ENCODE results near the gene HBA2. TPM values are rescaled to one million over a fixed set of nuclear protein-coding genes. Genes with fewer than 3 reads are reported as not detected.

Gene HBA2
- total RNA-seq, 1 experiment from 2014 or later: not detected

DNA sequence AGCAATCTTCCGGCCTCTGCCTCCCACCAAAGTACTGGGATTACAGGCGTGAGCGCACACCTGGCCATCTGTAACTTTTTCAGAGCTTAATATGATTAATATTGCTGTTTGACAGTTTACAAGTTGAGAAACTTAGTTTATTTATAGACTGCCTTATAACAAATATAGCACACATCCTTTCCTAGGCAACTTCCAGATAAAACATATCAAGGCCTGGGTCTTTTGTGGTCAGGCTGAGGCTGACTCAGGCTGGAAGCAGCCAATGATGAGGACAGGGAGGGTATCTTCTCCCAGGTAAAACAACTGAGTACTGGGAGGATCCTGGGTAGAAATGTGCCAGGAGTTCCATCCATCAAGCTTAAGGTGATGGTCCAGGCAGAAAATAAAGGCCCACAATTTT is 40.3 kb downstream of the HBA2 start:
- no peaks in the 10 kb centered on the region for H3F3A ChIP-seq (ENCODE audit: low read length, unreplicated experiment)
- DNase-seq (no peak), ATAC-seq (no peak)
- no peaks in the 10 kb centered on the region for H3K4me1 ChIP-seq (ENCODE audit: insufficient read depth, low read length)
- H3K36me3 ChIP-seq (ENCODE audit: low read depth, low read length): peaks cover 15% of the 10 kb centered on the region
- H3K9me2 ChIP-seq (replicated peaks; ENCODE audit: low read length): no peaks in the 10 kb centered on the region
- no peak overlapping the region for H3K9ac ChIP-seq (ENCODE audit: low read length)
- H3K4me2 ChIP-seq (ENCODE audit: low read length): no peak overlapping the region
- H4K20me1 ChIP-seq (ENCODE audit: low read length): 0 out of 2 replicates have a peak, but pooled peaks cover 2% of the 10 kb centered on the region
- ChIA-PET POLR2A (ENCODE audit: unreplicated experiment) (no interaction called here), CTCF (no interaction called here)
- peaks cover 38% of the 10 kb centered on the region for H3K79me2 ChIP-seq (ENCODE audit: low read length)
- H3K27ac ChIP-seq (ENCODE audit: low read length): no peak overlapping the region
- no TSS peak for BruUV-seq (replicated peaks)
- H3K9me3 ChIP-seq (ENCODE audit: low read length): no peaks in the 10 kb centered on the region
- H2AFZ ChIP-seq (ENCODE audit: low read length): no peak overlapping the region
- TF ChIP-seq EZH2phosphoT487 (IDR thresholded peaks at IDR 0.05; ENCODE audit: borderline replicate concordance, low read length): no peak
- no peak overlapping the region for H3K4me3 ChIP-seq (ENCODE audit: low read length)
- intact Hi-C loops (cut with micrococcal nuclease): no loop called here
- H3K27me3 ChIP-seq (ENCODE audit: low read length): no peaks in the 10 kb centered on the region

- no peaks in the 10 kb centered on the region for H3K9me3 ChIP-seq (ENCODE audit: low read length)
- H3K79me2 ChIP-seq (ENCODE audit: low read length): peaks cover 50% of the 10 kb centered on the region
- DNase-seq (no peak), ATAC-seq (no peak)
- no peaks in the 10 kb centered on the region for H4K20me1 ChIP-seq (ENCODE audit: low read length)
- H3K4me1 ChIP-seq (ENCODE audit: insufficient read depth, low read length): no peaks in the 10 kb centered on the region
- no TSS peak for BruUV-seq (replicated peaks)
- H3F3A ChIP-seq (ENCODE audit: low read length, unreplicated experiment): no peaks in the 10 kb centered on the region
- H3K36me3 ChIP-seq (ENCODE audit: low read depth, low read length): peaks cover 18% of the 10 kb centered on the region; the same call in 1 of the 2 replicates
- TF ChIP-seq EZH2 (IDR thresholded peaks at IDR 0.05; ENCODE audit: low read length, unreplicated experiment) (no peak), EZH2phosphoT487 (IDR thresholded peaks at IDR 0.05; ENCODE audit: borderline replicate concordance, low read length) (no peak)
- TF ChIP-seq, protein P1, sequence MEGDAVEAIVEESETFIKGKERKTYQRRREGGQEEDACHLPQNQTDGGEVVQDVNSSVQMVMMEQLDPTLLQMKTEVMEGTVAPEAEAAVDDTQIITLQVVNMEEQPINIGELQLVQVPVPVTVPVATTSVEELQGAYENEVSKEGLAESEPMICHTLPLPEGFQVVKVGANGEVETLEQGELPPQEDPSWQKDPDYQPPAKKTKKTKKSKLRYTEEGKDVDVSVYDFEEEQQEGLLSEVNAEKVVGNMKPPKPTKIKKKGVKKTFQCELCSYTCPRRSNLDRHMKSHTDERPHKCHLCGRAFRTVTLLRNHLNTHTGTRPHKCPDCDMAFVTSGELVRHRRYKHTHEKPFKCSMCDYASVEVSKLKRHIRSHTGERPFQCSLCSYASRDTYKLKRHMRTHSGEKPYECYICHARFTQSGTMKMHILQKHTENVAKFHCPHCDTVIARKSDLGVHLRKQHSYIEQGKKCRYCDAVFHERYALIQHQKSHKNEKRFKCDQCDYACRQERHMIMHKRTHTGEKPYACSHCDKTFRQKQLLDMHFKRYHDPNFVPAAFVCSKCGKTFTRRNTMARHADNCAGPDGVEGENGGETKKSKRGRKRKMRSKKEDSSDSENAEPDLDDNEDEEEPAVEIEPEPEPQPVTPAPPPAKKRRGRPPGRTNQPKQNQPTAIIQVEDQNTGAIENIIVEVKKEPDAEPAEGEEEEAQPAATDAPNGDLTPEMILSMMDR (conservative IDR thresholded peaks at IDR 0.05; ENCODE audit: low read depth, low read length): no peak
- intact Hi-C loops (cut with micrococcal nuclease): no loop called here
- ChIA-PET CTCF (no interaction called here), POLR2A (ENCODE audit: unreplicated experiment) (no interaction called here)
- H3K27ac ChIP-seq (ENCODE audit: low read length): no peak overlapping the region
- no peaks in the 10 kb centered on the region for H3K9me2 ChIP-seq (replicated peaks; ENCODE audit: low read length)
- no peaks in the 10 kb centered on the region for H3K27me3 ChIP-seq (ENCODE audit: low read length)
- no peak overlapping the region for H3K4me2 ChIP-seq (ENCODE audit: low read length)
- no peak overlapping the region for H3K4me3 ChIP-seq (ENCODE audit: low read length)
- H2AFZ ChIP-seq (ENCODE audit: low read length): no peak overlapping the region
- no peak overlapping the region for H3K9ac ChIP-seq (ENCODE audit: low read length)
These were observed 47.3 kb downstream of the HBA2 start for GRCh38 chr16:220021-220420.

Other genes starting within 250 kb of the HBA2 start
- 20.3 and 30.2 TPM in 2 replicates for gene POLR3K, start 119.3 kb upstream of the HBA2 start, total RNA-seq (2014; rRNA removed)
- gene SNRNP25, start 119.0 kb upstream of the HBA2 start, total RNA-seq (2014; rRNA removed): 45.8 and 62.2 TPM in 2 replicates
- 23.3 and 26.3 TPM in 2 replicates for gene RHBDF1, start 100.2 kb upstream of the HBA2 start, total RNA-seq (2014; rRNA removed)
- gene MPG, start 94.7 kb upstream of the HBA2 start, total RNA-seq (2014; rRNA removed): 147 and 175 TPM in 2 replicates
- 14.9 and 22.2 TPM in 2 replicates for gene NPRL3, start 34.2 kb upstream of the HBA2 start, total RNA-seq (2014; rRNA removed)
- not detected in 2 replicates for gene HBZ, start 20.2 kb upstream of the HBA2 start, total RNA-seq (2014; rRNA removed)
- not detected in 2 replicates for gene HBM, start 6.9 kb upstream of the HBA2 start, total RNA-seq (2014; rRNA removed)
- gene HBA1, start 3.8 kb downstream of the HBA2 start, total RNA-seq (2014; rRNA removed): not detected in 2 replicates
- gene HBQ1, start 7.6 kb downstream of the HBA2 start, total RNA-seq (2014; rRNA removed): not detected in 2 replicates
- 46.0 and 61.9 TPM in 2 replicates for gene LUC7L, start 56.6 kb downstream of the HBA2 start, total RNA-seq (2014; rRNA removed)
- 31.4 and 38.0 TPM in 2 replicates for gene FAM234A, start 61.9 kb downstream of the HBA2 start, total RNA-seq (2014; rRNA removed)
- gene RGS11, start 103.1 kb downstream of the HBA2 start, total RNA-seq (2014; rRNA removed): 1.2 and 1.5 TPM in 2 replicates
- gene ARHGDIG, start 107.7 kb downstream of the HBA2 start, total RNA-seq (2014; rRNA removed): 0.35 TPM in 1 of 2 replicates, not detected in the other
- gene PDIA2, start 110.3 kb downstream of the HBA2 start, total RNA-seq (2014; rRNA removed): not detected in 2 replicates
- 26.9 and 50.8 TPM in 2 replicates for gene AXIN1, start 179.8 kb downstream of the HBA2 start, total RNA-seq (2014; rRNA removed)
- gene MRPL28, start 197.7 kb downstream of the HBA2 start, total RNA-seq (2014; rRNA removed): 154 and 206 TPM in 2 replicates
- 40.8 and 56.5 TPM in 2 replicates for gene PGAP6, start 209.1 kb downstream of the HBA2 start, total RNA-seq (2014; rRNA removed)
- gene NME4, start 224.3 kb downstream of the HBA2 start, total RNA-seq (2014; rRNA removed): 182 and 207 TPM in 2 replicates
- gene DECR2, start 229.0 kb downstream of the HBA2 start, total RNA-seq (2014; rRNA removed): 19.8 and 22.3 TPM in 2 replicates

Measured in PC-3 (cell line).